Natural killer cell (primary cell): ENCODE measurements around the gene PDCD2L. TPM values are rescaled to one million over a fixed set of nuclear protein-coding genes. Genes with fewer than 3 reads are reported as not detected.

Experiments used
- ATAC-seq, 3 donors: fragments of 150-1000 bp in 2 of 3; fragments of 200-7000 bp in 1 of 3; cut with Tn5 transposase; 1 replicate in 1 of 3; 2 replicates in 2 of 3; pipeline ENCODE4 v1.10.0; 2021; ENCODE audit warnings: mild to moderate bottlenecking in 2 of 3, moderate library complexity in 2 of 3
- DNase-seq, 2 donors: peaks; one replicate each; pipeline versions ENCODE4 v3.0.0 to v3.0.0-alpha.2; 2013 to 2021; ENCODE audit warnings: mixed read lengths in 1 of 2
- H3K27ac ChIP-seq: one replicate; pipeline ENCODE4 v1.5.1; 2013; ENCODE audit warnings: mild to moderate bottlenecking, low read length
- H3K27me3 ChIP-seq: one replicate; pipeline ENCODE4 v1.6.1; 2013; ENCODE audit warnings: low read length; ENCODE audit not compliant: control insufficient read depth, insufficient read depth
- H3K36me3 ChIP-seq: one replicate; pipeline ENCODE4 v1.6.1; 2013; ENCODE audit warnings: low read length; ENCODE audit not compliant: control insufficient read depth, insufficient read depth
- H3K4me1 ChIP-seq: one replicate; pipeline ENCODE4 v1.6.1; 2013; ENCODE audit warnings: low read length; ENCODE audit not compliant: control insufficient read depth, insufficient read depth
- H3K4me3 ChIP-seq: one replicate; pipeline ENCODE4 v1.5.1; 2013; ENCODE audit warnings: low read length
- H3K9me3 ChIP-seq: one replicate; pipeline ENCODE4 v1.6.1; 2013; ENCODE audit warnings: low read length; ENCODE audit not compliant: control insufficient read depth, insufficient read depth
- H3K27ac Mint-ChIP-seq, 2 donors: one replicate each; pipeline ENCODE4 v1.8.0; 2022; ENCODE audit warnings: mild to moderate bottlenecking in 2 of 2, mixed read lengths in 2 of 2, moderate library complexity in 1 of 2
- H3K27me3 Mint-ChIP-seq, 2 donors: one replicate each; pipeline ENCODE4 v1.8.0; 2022; ENCODE audit warnings: low read depth in 2 of 2, mixed read lengths in 2 of 2
- H3K36me3 Mint-ChIP-seq: one replicate; pipeline ENCODE4 v1.8.0; 2022; ENCODE audit warnings: mixed read lengths
- H3K4me1 Mint-ChIP-seq, 2 donors: one replicate each; pipeline ENCODE4 v1.8.0; 2022; ENCODE audit warnings: mixed read lengths in 2 of 2
- H3K4me3 Mint-ChIP-seq: one replicate; pipeline ENCODE4 v1.8.0; 2022; ENCODE audit warnings: mild to moderate bottlenecking, moderate library complexity, mixed read lengths
- H3K9me3 Mint-ChIP-seq, 2 donors: one replicate each; pipeline ENCODE4 v1.8.0; 2022; ENCODE audit warnings: mixed read lengths in 2 of 2
- WGBS: methylation state at CpG from one replicate; pipeline ENCODE4 v1.1.7; 2013; ENCODE audit warnings: missing lambda C conversion rate; ENCODE audit not compliant: insufficient coverage; 5-methylcytosine and 5-hydroxymethylcytosine counted together
- intact Hi-C: fragments of 100-400 bp; cut with micrococcal nuclease; formaldehyde crosslinking; loops from one replicate; pipeline ENCODE4 v1.14.2; 2022
- total RNA-seq, 4 donors: library from RNA; stranded (reverse); fragments of 120-200 nt in 1 of 4; gene quantifications; one replicate each; pipeline versions ENCODE4 v1.2.3 to v1.2.4, GENCODE V29; 2013 to 2022
- TF ChIP-seq, protein P1 (sequence below): fragments of 200-600 bp; IDR thresholded peaks from one replicate; pipeline ENCODE4 v1.8.0; 2022; ENCODE audit warnings: antibody characterized with exemption

Gene PDCD2L, protein sequence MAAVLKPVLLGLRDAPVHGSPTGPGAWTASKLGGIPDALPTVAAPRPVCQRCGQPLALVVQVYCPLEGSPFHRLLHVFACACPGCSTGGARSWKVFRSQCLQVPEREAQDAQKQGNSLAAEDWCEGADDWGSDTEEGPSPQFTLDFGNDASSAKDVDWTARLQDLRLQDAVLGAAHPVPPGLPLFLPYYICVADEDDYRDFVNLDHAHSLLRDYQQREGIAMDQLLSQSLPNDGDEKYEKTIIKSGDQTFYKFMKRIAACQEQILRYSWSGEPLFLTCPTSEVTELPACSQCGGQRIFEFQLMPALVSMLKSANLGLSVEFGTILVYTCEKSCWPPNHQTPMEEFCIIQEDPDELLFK
- 1 to 10 TPM; 4.7 to 8.6 (median 5.6) TPM for total RNA-seq
- total RNA-seq (2013): 12.3 TPM

DNA sequence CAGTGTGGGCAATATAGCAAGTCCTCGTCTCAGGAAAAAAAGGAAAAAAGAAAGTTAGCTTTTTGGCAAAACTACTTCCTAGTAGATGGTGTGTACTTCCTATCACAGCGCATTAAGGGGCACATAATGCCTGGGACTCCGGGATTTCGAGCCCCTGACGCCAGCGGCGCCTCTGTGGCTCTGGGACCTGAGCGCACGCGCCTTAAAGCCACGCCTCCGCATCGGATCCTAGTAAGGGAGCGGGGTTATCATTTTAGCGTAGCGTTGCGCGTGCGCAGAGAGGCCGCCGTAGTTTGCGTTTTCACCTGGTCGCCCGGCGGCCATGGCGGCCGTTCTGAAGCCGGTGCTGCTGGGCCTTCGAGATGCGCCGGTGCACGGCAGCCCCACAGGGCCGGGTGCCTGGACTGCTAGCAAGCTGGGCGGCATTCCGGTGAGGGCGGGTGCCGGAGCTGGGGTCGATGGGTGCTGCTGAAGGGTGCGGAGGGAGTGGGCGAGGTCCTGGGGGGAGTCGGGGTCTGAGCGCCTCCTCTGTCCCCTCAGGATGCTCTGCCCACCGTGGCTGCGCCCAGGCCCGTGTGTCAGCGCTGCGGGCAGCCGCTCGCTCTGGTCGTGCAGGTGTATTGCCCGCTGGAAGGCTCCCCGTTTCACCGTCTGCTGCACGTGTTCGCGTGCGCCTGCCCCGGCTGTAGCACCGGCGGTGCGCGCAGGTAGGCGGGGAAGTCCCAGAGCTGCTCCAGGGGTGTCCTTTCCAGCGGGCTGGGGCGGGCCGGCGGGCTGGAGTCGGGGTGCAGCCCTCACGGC is at the start of gene PDCD2L:
PDCD2L (plus strand) TSS at position 291 of the 801 bp plus-strand sequence; CDS start at position 323, 32 bp downstream.
- Histone ChIP-seq H3K27me3 (no peaks in the 10 kb centered on the region), H3K9me3 (no peaks in the 10 kb centered on the region), H3K4me3 (peak within 1 kb of the TSS; percentile 98), H3K4me1 (peaks cover 18% of the 10 kb centered on the region), H3K27ac (peak within 1 kb of the TSS; percentile 68), H3K36me3 (peaks cover 14% of the 10 kb centered on the region)
- H3K36me3 Mint-ChIP-seq: peaks cover 8% of the 10 kb centered on the region
- TF ChIP-seq, protein P1, sequence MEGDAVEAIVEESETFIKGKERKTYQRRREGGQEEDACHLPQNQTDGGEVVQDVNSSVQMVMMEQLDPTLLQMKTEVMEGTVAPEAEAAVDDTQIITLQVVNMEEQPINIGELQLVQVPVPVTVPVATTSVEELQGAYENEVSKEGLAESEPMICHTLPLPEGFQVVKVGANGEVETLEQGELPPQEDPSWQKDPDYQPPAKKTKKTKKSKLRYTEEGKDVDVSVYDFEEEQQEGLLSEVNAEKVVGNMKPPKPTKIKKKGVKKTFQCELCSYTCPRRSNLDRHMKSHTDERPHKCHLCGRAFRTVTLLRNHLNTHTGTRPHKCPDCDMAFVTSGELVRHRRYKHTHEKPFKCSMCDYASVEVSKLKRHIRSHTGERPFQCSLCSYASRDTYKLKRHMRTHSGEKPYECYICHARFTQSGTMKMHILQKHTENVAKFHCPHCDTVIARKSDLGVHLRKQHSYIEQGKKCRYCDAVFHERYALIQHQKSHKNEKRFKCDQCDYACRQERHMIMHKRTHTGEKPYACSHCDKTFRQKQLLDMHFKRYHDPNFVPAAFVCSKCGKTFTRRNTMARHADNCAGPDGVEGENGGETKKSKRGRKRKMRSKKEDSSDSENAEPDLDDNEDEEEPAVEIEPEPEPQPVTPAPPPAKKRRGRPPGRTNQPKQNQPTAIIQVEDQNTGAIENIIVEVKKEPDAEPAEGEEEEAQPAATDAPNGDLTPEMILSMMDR: no peak
- under 1% methylated on average over 69 of the region's 69 CpGs for WGBS
- H3K27me3 Mint-ChIP-seq: no peaks in the 10 kb centered on the region
- intact Hi-C loops: loop anchor here (1.0 kb wide), 1 partner anchor 24 kb away; the partner anchor contains the start of gene UBA2
- peaks cover 15 to 19% of the 10 kb centered on the region in 2 donors for H3K4me1 Mint-ChIP-seq
- ATAC-seq (peak; percentile 96), DNase-seq (peak; percentile 88 to 97)
- peak within 1 kb of the TSS; percentile 96 for H3K4me3 Mint-ChIP-seq
- H3K9me3 Mint-ChIP-seq: no peaks in the 10 kb centered on the region
- H3K27ac Mint-ChIP-seq: peak within 1 kb of the TSS; percentile 77 to 91

DNA sequence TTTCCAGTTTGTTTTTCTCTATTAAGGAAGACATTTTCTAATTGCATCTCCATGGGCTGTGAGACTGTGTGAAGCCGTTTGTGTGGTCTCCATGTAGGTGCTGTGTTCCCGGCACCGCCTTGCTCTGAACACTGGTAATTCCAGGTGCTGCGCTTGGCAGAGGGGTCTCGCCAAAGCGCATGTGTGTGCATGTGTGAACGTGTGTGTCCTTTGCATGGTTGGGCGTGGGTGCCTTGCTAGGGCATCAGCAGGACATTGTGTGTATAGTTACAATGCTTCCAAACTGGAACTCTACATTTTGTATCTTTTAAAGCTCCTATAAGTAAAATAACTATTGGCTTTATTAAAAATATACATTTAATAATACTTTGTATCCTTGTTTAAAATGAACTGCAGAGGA is 49.0 kb upstream of the PDCD2L start:
- DNase-seq: no peak
- TF ChIP-seq, protein P1: no peak
- peaks cover 7% of the 10 kb centered on the region for H3K36me3 Mint-ChIP-seq
- WGBS: 95% methylated on average over 8 of the region's 8 CpGs
- H3K9me3 Mint-ChIP-seq: no peaks in the 10 kb centered on the region
- Histone ChIP-seq H3K4me1 (peaks cover 47% of the 10 kb centered on the region), H3K27me3 (no peaks in the 10 kb centered on the region), H3K9me3 (no peaks in the 10 kb centered on the region), H3K36me3 (peaks cover 13% of the 10 kb centered on the region), H3K4me3 (no peak overlapping the region), H3K27ac (no peak overlapping the region)
- peaks cover 26 to 35% of the 10 kb centered on the region in 2 donors for H3K4me1 Mint-ChIP-seq
- ATAC-seq: no peak
- no peak overlapping the region for H3K4me3 Mint-ChIP-seq
- no peaks in the 10 kb centered on the region for H3K27me3 Mint-ChIP-seq
- intact Hi-C loops: no loop called here
- no peak overlapping the region for H3K27ac Mint-ChIP-seq

DNA sequence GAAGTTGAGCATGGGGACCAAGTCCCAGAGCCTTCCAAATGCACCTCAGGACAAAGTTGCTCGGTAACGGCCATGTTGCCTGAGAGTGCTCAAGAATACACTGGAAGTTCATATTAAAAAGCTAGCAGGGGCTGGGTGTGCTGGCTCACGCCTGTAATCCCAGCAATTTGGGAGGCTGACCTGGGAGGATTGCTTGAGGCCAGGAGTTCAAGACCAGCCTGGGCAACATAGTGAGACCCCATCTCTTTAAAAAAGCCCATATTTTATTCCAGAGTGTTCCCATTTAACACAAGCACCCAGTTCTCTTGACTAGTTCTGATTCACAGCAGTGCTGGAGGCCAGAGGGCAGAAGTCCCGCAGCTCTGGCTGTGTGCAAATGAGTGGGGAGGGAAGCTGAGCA is 47.3 kb upstream of the PDCD2L start:
- intact Hi-C loops: no loop called here
- Mint-ChIP-seq H3K9me3 (no peaks in the 10 kb centered on the region), H3K27me3 (no peaks in the 10 kb centered on the region), H3K36me3 (peaks cover 7% of the 10 kb centered on the region), H3K4me3 (no peak overlapping the region), H3K27ac (no peak overlapping the region), H3K4me1 (peaks cover 18 to 24% of the 10 kb centered on the region in 2 donors)
- Histone ChIP-seq H3K4me1 (peaks cover 30% of the 10 kb centered on the region), H3K27me3 (no peaks in the 10 kb centered on the region), H3K36me3 (peaks cover 13% of the 10 kb centered on the region), H3K4me3 (no peak overlapping the region), H3K27ac (no peak overlapping the region), H3K9me3 (no peaks in the 10 kb centered on the region)
- ATAC-seq: no peak
- TF ChIP-seq, protein P1: no peak
- 94% methylated on average over 4 of the region's 4 CpGs for WGBS
- no peak for DNase-seq
